ENCODE measurements around the gene ZBTB2.

GRCh38 chr6:151322570-151322969 lies 68.8 kb downstream of the ZBTB2 start:
- TF ChIP-seq CTCF (IDR thresholded peaks at IDR 0.05), result no peak
- no peak for TF ChIP-seq POLR2AphosphoS5 (IDR thresholded peaks at IDR 0.05)
